ENCODE results near the gene VWA2.
A peak's percentile ranks its signal among the peaks of the same experiment; 100 is the strongest.

Gene VWA2

DNA sequence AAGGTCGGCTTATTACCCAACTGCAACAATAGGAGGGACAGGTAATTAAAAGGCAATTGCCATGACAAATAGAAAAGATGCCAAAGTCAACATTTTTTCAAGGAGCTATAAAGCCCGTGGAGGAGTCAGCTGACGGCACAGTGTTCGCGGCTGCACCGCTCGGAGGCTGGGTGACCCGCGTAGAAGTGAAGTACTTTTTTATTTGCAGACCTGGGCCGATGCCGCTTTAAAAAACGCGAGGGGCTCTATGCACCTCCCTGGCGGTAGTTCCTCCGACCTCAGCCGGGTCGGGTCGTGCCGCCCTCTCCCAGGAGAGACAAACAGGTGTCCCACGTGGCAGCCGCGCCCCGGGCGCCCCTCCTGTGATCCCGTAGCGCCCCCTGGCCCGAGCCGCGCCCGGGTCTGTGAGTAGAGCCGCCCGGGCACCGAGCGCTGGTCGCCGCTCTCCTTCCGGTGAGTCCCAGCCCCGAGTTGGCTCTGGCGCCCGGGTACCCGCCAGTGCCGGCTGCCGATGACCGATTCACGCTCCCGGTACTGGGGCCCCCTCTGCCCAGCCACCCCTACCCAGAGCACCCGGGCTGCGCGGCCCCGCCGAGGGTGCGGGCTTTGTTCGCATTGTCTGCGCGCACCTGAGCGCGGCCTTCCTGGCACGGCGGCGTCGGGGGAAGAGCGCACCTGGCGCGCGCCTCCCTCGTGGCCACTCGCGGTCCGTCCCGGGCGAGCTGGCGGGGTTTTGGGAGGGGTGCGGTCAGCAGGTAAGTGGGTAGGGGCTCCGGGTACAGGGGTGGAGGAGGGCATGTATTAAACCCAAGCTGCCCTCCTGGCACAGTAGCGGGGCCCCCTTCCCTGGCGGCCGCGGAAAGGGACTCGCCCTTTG is at the start of gene VWA2:
Gene VWA2, plus strand, starts transcription at position 138 of the 877 bp plus-strand sequence. CDS start 9,460 bp downstream, outside the sequence.
- TF ChIP-seq, protein P1, sequence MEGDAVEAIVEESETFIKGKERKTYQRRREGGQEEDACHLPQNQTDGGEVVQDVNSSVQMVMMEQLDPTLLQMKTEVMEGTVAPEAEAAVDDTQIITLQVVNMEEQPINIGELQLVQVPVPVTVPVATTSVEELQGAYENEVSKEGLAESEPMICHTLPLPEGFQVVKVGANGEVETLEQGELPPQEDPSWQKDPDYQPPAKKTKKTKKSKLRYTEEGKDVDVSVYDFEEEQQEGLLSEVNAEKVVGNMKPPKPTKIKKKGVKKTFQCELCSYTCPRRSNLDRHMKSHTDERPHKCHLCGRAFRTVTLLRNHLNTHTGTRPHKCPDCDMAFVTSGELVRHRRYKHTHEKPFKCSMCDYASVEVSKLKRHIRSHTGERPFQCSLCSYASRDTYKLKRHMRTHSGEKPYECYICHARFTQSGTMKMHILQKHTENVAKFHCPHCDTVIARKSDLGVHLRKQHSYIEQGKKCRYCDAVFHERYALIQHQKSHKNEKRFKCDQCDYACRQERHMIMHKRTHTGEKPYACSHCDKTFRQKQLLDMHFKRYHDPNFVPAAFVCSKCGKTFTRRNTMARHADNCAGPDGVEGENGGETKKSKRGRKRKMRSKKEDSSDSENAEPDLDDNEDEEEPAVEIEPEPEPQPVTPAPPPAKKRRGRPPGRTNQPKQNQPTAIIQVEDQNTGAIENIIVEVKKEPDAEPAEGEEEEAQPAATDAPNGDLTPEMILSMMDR (IDR thresholded peaks at IDR 0.05; ENCODE audit: borderline replicate concordance, control extremely low read depth, extremely low read depth, insufficient read depth, missing control alignments), result peak; percentile 25
- in situ Hi-C loops (cut with MboI; ENCODE audit: low sequenced_read_pairs, unreplicated experiment), result no loop called here
- peak; percentile 59 for DNase-seq (ENCODE audit: low spot score)

DNA sequence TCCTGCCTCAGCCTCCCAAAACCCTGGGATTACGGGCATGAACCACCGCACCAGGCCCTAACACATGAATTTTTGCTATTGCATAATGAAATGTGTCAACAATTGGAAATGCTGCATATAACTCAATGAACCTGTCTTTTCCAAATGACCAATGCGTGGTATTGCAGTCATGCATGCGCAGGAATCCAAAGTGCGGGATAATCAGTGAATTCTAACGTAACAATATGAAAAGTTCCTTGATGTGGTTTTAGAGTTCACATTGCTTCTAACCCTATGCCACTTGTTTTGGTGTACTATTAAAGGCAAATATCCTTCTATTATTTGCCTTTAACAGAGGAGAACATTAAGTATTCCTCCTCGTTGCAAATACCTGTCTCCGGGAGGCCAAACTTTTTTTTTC is 49.4 kb upstream of the VWA2 start:
- DNase-seq (ENCODE audit: low spot score), result no peak
- in situ Hi-C loops (cut with MboI; ENCODE audit: low sequenced_read_pairs, unreplicated experiment), result no loop called here
- TF ChIP-seq, protein P1 (IDR thresholded peaks at IDR 0.05; ENCODE audit: borderline replicate concordance, control extremely low read depth, extremely low read depth, insufficient read depth, missing control alignments), result no peak

DNA sequence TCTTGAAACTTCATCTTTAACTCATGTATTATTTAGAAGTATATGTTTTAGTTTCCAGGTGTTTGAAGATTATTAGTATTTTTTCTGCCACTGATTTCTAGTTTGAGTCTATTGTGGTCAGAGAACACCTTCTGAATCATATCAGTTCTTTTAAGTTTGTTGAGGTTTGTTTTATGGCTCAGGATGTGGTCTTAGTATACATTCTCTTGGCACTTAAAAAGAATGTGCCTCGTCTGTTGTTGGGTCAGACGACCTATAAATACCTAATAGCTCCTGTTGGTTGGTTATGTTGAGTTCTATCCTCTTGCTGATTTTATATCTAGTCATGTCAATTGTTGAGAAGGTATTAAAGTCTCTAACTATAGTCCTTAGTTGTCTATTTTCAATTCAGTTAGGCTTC is 44.0 kb upstream of the VWA2 start:
- no peak for DNase-seq (ENCODE audit: low spot score)
- TF ChIP-seq, protein P1 (IDR thresholded peaks at IDR 0.05; ENCODE audit: borderline replicate concordance, control extremely low read depth, extremely low read depth, insufficient read depth, missing control alignments), result no peak
- in situ Hi-C loops (cut with MboI; ENCODE audit: low sequenced_read_pairs, unreplicated experiment), result no loop called here

GRCh38 chr10:114199239-114199638 is 39.8 kb upstream of the VWA2 start:
- no peak for DNase-seq (ENCODE audit: low spot score)
- in situ Hi-C loops (cut with MboI; ENCODE audit: low sequenced_read_pairs, unreplicated experiment), result no loop called here
- TF ChIP-seq, protein P1 (IDR thresholded peaks at IDR 0.05; ENCODE audit: borderline replicate concordance, control extremely low read depth, extremely low read depth, insufficient read depth, missing control alignments), result no peak

- in situ Hi-C loops (cut with MboI; ENCODE audit: low sequenced_read_pairs, unreplicated experiment), result no loop called here
- TF ChIP-seq, protein P1 (IDR thresholded peaks at IDR 0.05; ENCODE audit: borderline replicate concordance, control extremely low read depth, extremely low read depth, insufficient read depth, missing control alignments), result no peak
- no peak for DNase-seq (ENCODE audit: low spot score)
Observed at GRCh38 chr10:114202812-114203211, 36.2 kb upstream of the VWA2 start.

- TF ChIP-seq, protein P1 (IDR thresholded peaks at IDR 0.05; ENCODE audit: borderline replicate concordance, control extremely low read depth, extremely low read depth, insufficient read depth, missing control alignments), result no peak
- no peak for DNase-seq (ENCODE audit: low spot score)
- in situ Hi-C loops (cut with MboI; ENCODE audit: low sequenced_read_pairs, unreplicated experiment), result no loop called here
Observed at GRCh38 chr10:114206902-114207301, 32.2 kb upstream of the VWA2 start.

All from GM13976 (cell line).